Astrocyte of the spinal cord (primary cell): Measurements from ENCODE around the gene FRMD1.

Source experiments
- DNase-seq: peaks from one replicate; pipeline ENCODE4 v3.0.0; 2011; ENCODE audit warnings: low read depth, low spot score
- H3K4me3 ChIP-seq: 2 replicates; pipeline ENCODE4 v1.5.1; 2011; ENCODE audit warnings: low read depth, mild to moderate bottlenecking, low read length, moderate library complexity
- CTCF ChIP-seq: IDR thresholded peaks from 2 replicates; pipeline ENCODE4 v1.5.1; 2012; ENCODE audit warnings: low read depth, mild to moderate bottlenecking, low read length, inconsistent platforms
- in situ Hi-C: cut with HindIII; loops from 2 replicates; pipeline ENCODE4 v1.10.0; 2017; ENCODE audit warnings: low sequenced_read_pairs

Gene FRMD1

DNA sequence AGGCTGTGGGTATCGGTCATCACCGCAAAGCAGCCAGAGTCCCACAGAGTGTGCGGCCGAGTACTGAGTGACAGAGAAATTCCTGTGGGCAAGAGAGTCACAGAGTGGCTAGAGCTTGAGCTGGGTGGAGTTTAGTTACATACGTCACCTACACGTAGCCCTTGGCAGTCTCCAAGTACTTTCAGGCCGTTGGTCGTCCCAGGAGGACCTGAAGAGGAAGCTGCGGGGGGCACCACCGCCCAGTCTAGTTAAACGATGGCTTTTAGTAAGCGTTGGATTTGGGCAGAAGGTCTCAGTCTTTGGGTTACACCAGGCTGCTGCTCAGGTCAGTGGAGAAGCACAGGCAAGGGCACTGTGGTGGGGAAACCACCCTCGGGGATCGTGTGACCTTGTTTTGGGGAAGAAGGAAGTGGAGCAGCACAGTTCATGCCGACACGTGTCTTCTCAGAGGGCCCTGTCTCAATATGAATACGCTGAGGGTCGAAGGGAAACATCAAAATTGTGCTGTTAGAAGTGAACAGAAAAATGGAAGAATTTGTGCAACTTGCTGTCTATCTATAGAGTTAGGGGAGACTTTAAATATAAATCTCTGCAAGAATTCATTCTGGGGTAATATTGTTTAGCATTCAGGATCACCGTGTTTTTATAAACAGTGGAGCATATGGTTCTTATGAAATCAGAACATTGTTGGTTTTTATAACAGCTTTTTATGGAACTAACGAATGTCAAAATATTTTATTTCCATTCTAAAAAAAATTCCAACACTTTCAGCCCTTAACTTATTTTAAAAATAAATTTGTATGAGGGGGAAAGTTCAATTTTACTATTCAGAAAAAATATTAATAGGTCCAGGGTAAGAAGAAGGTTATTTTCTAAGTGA is 52.9 kb downstream of the FRMD1 start:
- no peak for TF ChIP-seq CTCF
- no peak overlapping the region for H3K4me3 ChIP-seq
- in situ Hi-C loops = no loop called here
- no peak for DNase-seq

DNA sequence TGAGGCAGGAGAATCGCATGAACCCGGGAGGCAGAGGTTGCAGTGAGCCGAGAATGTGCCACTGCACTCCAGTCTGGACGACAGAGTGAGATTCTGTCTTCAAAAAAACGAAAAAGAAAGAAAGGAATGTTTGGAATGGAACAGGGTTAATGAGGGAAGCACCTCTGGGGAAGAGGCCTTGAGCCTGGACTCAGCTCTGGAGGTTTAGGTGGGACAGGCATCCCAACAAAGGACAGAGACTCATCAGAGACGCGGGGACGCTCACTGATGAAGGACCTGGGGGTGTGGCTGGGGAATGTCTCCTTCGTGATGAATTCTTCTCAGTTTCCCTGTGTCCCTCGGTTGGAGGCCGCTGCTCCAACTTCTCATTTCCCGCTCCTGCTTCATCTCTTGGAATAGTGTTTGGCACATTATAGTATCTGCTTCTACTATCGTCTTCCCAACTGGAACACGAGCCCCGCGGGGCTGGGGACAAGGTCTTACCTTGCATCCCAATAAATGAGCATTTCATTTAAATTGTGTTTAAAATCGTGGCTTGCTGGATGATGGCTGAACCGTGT is 54.0 kb downstream of the FRMD1 start:
- TF ChIP-seq CTCF = no peak
- no peak overlapping the region for H3K4me3 ChIP-seq
- no peak for DNase-seq
- in situ Hi-C loops = no loop called here

DNA sequence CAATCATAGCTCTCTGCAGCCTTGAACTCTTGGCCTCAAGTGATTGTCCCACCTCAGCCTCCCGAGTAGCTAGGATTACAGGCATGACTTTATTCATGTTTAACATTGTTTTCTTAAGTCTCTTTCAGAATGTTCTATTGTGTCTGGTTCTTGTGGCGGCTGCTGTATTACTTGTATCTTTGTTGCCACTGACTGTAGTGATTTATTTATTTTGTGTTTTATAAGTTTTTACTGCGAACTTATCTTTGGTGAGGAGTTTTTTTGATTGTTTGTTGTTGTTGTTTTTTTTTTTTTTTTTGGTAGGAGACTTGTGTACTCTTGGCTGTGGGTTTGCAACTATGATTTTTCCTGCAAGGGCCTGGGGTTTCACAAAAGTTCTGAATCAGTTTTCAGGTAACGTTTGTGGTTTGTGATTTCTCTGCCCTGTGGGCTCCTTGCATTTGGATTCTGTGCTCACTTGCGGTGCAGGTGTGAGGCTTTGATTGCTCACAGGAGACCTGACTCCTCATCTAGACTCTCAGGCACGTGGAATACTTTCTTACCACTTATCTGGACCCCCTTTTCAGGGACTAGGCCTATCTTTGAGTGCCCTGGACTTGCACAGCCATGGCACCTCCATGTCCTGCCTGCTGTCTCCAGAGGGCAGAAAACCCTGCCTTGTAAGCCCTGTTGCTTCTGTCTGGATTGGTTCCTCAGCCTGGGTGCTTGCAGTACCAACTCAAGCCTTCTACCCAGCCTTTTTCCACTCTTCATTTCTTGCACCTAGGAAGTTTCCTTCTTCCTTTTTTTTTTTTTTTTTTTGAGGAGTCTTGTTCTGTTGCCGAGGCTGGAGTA is 56.3 kb downstream of the FRMD1 start:
- in situ Hi-C loops = no loop called here
- no peak for TF ChIP-seq CTCF
- no peak for DNase-seq
- H3K4me3 ChIP-seq = no peak overlapping the region

DNA sequence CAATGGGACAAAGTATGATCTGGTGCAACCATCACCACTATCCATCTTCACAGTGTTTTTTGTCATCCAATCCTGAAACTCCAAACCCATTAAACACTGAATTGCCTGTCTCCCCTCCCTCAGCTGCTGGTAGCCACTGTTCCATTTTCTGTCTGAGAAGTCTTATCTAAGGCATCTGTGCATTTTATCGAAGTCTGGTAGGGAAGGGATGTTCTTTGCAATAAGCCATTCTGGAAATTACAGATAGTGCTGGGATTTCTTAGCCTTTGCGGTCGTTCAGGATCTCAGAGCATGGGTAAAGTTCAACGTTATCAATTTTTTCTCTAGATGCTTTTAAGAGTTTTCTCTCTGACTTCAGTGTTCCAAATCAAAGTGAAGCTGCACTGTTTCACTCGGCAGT is 57.4 kb downstream of the FRMD1 start:
- no peak overlapping the region for H3K4me3 ChIP-seq
- TF ChIP-seq CTCF = no peak
- no peak for DNase-seq
- in situ Hi-C loops = no loop called here

GRCh38 chr6:168020242-168020641 is 58.8 kb downstream of the FRMD1 start:
- in situ Hi-C loops = no loop called here
- TF ChIP-seq CTCF = no peak
- DNase-seq = no peak
- no peak overlapping the region for H3K4me3 ChIP-seq

GRCh38 chr6:168018664-168019063 is 60.3 kb downstream of the FRMD1 start:
- H3K4me3 ChIP-seq = no peak overlapping the region
- no peak for TF ChIP-seq CTCF
- in situ Hi-C loops = no loop called here
- no peak for DNase-seq
